NOMO-1 (cell line): ENCODE measurements around the gene TTC28.
"Not testable (repeated sequence)": the region's sequence is repeated elsewhere in the genome, so short reads cannot be mapped to it uniquely, and the experiment has no call there.

ENCODE experiments used
- DNase-seq, 2 experiments: peaks; one replicate each; lab custom pipeline; 2025; ENCODE audit not compliant: unreplicated experiment in 2 of 2; lab: John Stamatoyannopoulos, UW

TTC28 gene

DNA sequence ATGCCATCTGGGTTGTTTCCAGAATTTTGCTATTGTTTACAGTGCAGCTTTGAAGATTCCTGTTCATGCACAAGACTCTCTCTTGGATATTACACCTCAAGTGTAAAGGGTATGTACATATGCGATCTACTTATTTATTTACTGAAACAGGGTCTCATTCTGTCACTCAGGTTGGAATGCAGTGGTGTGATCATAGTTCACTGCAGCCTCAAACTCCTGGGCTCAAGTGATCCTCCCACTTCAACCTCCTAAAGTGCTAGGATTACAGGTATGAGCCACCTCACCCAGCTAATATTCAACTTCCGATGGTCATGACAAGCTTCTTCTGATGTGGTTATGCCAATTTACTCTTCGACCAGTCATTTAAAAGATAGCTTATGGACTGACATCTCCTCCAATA, 602.5 kb downstream of the TTC28 start:
- DNase-seq = no peak

DNA sequence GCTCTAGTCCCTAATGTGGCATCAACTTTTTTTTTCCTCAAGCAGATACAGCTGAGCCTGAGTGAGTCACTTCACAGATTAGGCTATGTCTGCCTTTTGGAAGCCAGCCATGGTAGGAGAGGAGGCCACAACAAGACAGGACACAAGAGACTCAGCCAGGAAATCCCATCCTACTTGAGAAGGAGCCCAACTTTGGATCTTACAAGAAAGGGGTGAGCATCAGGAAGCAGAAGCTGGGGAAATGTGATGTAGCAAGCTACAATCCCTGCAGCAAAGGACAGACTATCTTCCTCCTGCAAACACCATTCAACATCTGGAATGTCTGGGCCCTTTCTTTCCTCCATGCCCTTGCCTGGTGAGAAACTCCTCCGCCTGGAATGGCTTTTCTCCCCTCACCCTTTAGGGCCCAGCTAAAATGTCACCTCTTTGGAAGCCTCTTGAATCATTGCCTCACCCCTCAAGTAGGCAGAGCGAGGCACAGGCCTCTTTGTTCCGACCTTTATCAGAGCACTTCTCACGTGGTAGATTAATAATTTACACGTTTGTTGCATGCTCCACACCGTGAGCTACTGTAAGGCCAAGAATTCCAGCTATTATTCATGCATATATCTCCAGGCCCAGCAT, 604.2 kb downstream of the TTC28 start:
- no peak for DNase-seq

DNA sequence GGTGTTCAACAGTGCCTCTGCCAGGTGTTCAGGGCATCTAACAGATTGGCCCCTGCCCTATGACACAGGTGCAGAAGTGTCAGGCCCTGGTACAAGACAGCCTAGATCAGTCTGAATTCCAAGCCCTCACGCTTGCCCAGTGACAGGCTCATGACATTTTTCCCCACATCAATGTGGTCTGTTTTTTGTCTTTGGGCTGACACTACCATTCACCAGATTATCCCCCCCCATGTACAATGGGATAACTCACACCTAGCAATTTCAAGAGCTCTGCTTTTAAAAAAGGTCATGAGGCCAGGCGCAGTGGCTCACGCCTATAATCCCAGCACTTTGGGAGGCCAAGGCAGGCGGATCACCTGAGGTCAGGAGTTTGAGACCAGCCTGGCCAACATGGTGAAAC, 605.1 kb downstream of the TTC28 start:
- DNase-seq = no peak

DNA sequence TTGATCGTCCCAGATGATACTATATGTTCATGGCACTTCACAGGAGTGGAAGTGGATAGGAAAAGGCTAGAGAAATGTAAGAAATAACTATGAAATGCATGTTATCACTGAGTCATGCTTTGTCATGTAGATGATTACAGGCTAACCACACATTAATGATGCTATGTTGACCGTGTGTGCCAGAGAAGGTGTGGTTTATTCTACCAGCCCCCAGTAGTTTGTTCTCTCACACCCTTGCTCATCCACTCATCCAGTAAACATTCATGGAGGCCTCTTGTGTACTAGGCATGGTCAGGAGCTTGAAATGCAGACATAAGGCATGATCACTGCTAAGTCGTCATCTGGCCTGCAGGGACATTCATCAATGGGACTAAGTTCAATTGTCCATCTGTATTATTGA, 607.6 kb downstream of the TTC28 start:
- DNase-seq = no peak

DNA sequence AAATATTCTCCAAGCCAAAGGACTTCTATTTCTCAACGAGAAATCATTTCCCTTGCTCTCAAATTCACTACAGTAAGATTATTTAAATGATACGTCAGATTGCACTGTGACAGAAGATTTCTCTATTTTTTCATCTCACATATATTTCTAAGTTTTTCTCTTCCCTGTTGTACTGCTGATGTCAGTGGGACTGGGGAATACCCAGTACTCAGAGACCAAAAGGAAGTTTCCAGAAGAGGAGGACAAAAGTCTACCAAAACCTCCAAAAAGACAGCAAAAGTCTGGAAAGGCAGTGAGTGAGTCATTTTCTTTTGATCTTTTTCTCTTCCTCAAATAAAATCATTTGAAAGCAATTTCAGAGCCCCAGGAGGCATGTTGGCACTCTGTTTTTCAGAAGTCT, 610.8 kb downstream of the TTC28 start:
- no peak for DNase-seq

DNA sequence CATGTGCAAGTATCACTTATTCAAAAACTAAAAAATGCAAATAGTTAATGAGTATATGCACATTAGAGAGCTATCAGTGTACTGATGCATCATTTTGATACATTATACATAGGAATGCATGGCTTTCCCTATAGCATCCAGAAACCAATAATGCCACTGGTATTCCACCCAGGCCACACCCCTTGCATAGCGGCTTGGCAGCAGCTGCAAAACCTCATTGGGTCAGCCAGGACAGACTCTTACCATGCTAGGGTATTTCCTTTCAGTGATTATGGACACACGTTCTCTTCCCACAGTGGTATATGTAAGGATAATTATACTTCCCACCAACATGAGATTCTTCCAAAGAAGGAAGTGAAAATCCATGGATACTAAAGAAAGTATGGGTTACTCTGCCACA, 614.7 kb downstream of the TTC28 start:
- no peak for DNase-seq

DNA sequence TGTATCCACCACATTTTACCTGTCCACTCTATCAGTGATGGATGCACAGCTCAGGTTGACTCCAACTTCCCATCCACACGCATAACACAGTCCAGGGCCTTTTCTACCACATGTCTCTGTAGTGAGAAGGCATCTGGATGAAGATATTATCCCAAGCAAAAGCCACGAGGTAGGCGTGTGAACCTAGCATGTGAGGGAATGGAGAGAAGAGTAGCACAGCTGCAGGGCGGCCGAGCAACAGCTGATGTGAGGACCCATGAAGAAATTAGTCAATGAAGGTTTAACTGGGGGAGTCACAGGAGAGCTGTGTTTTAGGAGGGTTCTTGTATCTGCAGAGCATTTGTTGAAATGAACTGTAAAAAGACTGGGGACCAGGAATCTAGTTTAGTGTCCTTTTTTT, 616.0 kb downstream of the TTC28 start:
- no peak for DNase-seq

DNA sequence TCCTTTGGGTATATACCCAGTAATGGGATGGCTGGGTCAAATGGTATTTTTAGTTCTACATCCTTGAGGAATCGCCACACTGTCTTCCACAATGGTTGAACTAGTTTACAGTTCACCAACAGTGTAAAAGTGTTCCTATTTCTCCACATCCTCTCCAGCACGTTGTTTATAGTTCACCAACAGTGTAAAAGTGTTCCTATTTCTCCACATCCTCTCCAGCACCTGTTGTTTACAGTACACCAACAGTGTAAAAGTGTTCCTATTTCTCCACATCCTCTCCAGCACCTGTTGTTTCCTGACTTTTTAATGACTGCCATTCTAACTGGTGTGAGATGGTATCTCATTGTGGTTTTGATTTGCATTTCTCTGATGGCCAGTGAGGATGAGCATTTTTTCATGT, 619.0 kb downstream of the TTC28 start:
- not testable (repeated sequence) for DNase-seq

DNA sequence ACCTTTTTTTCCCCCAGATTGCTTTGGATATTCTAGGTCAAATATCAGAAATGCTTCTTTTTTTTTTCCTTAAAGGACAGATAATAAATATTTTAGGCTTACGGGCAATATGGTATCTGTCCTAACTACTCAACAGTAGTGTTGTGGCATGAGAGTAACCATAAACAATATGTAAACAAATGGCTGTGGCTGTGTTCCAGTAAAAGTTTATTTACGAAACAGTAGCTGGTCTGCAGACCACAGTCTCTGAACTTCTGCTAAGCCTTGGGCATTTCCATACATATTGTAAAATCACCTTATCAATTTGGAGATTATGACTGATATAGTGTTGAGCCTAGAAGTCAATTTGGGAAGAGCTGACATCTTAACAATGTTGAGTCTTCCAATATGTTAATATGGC, 621.6 kb downstream of the TTC28 start:
- no peak for DNase-seq

DNA sequence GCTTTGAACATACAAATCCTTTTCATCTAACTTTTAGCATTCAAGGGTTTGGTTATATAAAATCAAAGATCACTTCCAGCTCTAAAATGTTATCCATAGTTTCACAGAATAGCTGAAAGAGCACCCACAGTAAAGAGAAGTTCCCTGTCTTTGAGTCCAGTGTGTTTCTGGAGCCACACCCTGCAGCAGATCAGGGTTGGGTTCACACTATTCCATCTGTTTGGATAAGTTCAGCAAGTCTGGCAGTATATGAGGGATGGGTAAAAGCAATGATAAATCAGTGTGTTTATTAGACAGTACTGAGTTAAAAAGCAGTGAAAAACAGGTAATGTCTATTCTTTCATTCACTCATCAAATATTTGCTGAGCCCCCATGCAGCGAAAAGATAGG, 624.8 kb downstream of the TTC28 start:
- DNase-seq = no peak

DNA sequence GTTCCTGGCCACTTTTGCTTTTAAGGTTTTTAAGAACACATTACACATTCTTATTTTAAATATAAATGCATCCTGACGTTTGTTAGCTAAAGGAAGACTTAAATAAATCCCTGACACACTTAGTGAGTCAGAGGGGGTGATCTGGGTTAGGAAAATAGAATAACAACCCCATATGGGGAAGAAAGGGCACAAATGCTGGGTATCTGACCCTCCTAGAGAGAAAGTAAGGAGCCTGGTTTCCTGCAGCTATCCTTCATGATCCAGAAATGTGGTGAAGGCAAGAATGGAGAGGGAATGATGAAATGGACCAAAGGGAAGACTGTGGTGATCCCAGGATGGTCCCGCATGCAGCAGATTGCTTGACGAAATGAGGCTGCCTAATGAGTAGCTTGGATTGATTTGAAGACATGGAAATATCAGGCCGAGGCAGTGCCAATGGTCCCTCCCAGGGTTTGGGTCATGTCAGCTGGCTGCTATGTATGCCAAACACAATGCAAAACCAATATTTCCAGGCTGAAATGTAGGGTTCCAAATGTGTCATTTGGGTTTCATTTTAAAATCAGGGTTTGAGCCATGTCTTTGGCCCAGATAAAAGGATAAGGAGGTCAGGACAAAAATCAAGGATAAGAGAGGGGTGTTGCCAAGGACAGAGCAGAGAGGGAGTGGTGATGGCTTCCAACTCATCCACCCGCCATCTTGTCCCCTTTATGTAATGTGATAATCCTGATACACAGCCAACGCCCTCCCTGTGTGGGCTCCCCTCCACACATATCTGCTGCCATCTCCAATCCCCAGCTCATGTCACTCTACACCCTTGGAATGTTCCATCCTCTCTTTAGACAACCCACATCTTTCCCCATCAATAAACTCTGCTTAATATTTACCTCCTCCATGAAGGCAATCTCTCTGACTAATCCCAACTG, 625.5 kb downstream of the TTC28 start:
- DNase-seq = no peak

DNA sequence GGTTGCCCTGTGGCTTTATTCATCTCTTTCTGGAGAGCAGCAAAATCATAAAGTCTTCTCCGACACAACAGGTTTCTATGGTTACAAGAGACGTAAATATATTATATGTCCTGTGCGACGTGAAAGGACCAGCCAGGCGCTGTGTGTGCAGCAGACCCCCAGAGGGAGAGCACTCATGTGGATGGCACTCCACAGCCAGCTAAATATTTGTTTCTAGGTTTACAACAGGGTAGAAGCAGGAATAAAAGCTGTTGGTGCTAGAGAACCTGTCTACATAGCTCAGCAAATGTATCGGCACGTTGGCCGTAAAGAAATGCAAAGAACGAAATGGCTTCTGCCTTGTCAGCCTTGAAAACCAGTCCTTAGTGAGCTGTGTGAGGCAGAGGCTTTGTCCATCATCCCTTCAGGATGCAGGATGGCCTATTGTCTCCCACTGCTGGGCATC, 626.8 kb downstream of the TTC28 start:
- no peak for DNase-seq

DNA sequence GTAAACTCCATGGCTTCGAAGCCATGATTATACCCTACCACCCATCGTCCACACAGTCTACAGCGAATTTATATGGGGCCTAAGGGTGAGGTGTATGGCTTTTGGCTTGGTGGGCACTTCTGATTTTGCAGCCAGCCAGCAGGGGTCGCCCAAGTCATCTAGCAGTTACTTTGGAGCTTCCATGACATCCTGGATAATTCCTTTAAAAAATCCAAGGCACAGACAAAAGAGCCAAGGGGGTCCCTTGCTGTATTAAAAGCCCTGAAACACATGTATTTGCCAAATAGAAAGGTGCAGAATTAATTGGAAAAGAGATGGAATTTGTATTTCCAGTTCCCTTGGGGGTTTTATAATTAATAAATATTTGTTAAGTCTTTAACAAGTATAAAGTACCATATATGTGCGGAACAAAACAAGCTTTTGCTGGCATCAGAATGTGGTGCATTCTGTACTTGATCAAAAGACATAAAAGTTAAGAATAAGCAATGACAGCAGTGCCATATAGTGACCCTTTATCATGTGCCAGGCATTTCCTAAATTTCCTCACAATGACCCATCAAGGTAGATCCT, 627.8 kb downstream of the TTC28 start:
- DNase-seq = peak; percentile 2 to 12

DNA sequence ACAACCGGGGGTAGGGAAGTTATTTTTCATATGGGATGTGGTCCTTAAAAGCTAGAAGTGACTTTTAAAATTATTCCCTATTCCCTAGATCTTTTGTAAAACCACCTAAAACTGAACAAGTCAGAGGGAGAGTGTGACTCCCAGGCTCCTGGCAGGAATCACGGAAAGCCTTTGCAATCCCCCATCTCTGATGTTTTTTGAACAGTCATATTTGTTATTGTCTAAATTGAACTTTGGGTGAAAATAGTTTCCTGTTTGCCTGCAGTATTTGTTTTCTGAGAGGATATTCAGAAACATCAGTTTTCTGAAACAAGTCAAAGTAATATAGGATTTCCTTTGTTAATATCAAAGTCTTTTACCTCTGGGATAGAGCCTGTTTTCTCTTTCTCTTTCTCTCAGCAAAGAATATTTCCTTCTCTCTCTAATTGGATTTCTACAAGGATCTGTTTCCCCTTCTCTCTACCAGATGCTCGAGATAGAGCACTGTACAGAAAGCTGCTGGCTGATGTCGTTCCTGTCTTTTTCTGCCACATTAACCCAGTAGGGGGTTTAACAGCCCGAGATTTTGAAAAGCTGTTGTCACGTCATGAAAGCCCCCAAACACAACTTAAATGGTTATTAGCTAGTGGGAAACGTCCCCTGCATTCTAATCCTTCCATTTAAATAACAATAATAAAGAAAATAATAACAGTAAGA, 628.4 kb downstream of the TTC28 start:
- DNase-seq = no peak

DNA sequence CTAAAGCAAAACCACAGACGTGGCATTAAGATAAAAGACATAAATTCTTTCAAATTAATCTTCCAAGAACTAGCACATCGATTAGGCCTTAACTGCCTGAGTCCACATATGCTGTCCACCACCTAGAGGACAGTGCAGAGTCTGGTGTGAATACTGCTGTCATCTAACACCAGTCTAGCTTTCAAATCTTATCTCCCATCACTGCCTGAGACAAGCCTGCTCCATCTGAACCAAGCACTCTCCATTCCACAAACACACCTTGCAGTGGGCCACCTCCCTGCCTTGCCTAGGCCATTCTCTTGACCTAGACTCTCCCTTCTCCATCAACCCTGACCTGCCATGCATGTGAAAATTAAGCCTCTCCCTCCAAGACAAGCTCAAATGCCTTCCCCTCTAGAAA, 631.1 kb downstream of the TTC28 start:
- DNase-seq = no peak

DNA sequence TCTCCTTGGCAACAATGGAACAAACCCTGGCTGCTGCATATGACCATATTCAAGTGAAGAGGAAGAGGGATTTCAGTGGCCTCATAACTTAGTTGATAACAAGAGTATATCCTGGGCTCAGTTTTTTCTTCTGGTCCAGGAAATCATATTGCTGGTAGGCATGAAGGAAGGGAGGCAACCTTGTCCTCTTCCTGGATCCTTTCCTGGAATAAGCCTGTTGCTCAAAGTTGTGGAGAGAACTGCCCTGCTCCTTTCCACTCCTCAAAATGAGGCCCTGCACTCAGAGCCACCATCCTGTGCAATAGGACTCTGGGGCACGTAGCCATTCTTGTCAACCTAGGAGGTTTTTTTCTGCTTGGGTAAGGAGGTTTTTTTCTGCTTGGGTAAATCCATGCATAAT, 631.9 kb downstream of the TTC28 start:
- DNase-seq = no peak

DNA sequence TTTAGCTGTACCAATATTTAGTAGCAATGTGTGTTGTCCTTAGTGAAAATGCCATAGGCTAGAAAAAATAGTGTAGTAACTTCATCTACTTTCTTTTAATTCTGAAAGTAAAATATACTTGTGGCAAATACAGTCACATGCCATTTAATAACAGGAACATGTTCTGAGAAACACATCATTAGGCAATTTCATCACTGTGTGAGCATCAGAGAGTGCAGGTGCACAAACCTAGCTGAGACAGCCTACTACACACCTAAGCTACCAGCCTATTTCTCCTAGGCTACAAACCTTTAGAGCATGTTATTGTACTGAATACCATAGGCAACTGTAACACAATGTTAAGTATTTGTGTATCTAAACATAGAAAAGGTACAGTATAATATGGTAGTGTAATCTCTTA, 633.5 kb downstream of the TTC28 start:
- DNase-seq = no peak

DNA sequence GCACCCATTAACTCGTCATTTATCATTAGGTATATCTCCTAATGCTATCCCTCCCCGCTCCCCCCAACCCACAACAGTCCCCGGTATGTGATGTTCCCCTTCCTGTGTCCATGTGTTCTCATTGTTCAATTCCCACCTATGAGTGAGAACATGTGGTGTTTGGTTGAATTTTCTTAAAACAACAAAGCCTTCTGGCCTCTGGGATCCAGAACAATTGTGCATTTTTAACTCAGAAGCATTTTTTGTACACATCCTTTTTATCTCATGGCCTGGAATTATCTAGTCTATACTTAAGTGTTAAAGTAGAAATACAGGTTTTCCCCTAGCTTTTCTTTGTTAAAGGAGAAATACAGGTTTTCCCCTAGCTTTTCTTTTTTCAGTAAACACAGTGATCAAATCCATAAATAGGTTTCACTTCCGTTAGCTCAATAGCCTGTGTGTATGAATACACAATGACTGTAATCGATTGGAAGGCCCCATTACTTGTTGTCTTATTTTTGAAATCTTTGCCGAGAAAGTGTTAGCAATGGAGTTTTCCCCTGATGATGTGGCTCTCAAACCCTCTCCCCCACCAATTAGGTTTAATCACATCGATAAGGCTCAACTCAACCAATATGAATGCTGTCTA, 635.0 kb downstream of the TTC28 start:
- no peak for DNase-seq

DNA sequence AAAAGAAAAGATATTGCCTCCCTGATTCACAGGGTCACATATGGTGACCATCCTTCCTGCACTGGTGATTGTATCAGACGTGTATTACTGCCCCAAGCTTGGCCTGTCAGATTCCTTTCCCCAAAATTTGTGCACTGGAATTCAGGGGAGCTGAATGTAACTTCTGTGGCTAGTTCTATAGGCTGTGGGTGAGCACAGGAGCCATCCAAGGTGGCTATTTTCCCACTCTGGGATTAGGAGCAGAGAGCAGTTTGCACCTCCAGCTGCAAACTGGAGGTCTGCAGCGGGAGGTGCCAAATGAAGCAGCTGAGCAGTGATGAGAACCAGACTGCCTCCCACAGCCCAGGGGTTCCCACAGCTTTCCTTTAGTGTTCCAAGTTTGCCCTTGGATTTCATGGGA, 636.4 kb downstream of the TTC28 start:
- DNase-seq = no peak

DNA sequence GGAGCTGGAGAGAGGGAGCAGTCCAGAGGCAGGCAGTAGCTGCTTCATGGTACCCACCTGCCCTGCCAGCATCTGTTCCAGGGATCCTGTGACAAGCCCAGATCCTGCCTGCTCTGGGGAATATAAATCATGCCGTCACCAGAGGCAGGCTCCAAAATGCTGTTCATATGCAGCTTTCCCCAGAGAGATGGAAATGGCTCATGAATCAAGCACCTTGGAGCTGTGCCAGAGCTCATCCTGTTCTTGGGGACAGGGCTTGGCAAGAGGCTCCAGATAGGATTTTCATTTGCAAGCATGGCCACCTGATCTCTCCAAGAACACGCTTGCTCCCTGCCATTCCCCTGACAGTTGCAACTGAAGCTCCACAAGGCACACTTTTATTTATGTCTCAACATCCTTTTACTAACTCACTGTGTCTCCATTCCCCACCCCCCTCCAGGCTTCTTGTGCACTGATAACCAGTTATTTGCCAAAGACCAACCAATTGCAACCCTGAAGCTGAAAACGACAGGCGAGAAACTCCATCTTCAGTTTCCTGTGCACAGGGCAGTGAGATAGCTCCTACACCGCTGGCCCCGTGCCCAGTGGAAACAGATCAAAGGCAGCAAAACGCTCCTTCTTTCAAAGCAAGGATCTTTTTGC, 644.8 kb downstream of the TTC28 start:
- no peak for DNase-seq
